Keratinocyte (primary cell): ENCODE measurements around the gene IRX4. TPM values are rescaled to one million over a fixed set of nuclear protein-coding genes. Genes with fewer than 3 reads are reported as not detected.

Experiments
- DNase-seq: peaks from one replicate; pipeline ENCODE4 v3.0.0-alpha.2; 2011; ENCODE audit warnings: low read depth, missing footprints, low spot score
- FAIRE-seq: peaks from 2 replicates; lab custom pipeline; 2011; peaks lifted over from hg19 to GRCh38; lab: Jason Lieb, UNC
- H2AFZ ChIP-seq: 2 replicates; pipeline ENCODE4 v1.6.0; 2012; ENCODE audit warnings: low read length, control low read depth, inconsistent platforms; ENCODE audit not compliant: control insufficient read depth
- H3K27ac ChIP-seq: 2 replicates; pipeline ENCODE4 v1.5.1; 2011; ENCODE audit warnings: low read length; ENCODE audit not compliant: control insufficient read depth, insufficient read depth
- H3K27me3 ChIP-seq: 3 replicates; pipeline ENCODE4 v1.6.0; 2011; ENCODE audit warnings: low read length; ENCODE audit not compliant: control insufficient read depth, insufficient read depth; ENCODE audit errors: extremely low read depth
- H3K36me3 ChIP-seq, 2 experiments: 2 replicates in 1 of 2; 3 replicates in 1 of 2; pipeline ENCODE4 v1.5.1; 2011; ENCODE audit warnings: low read length in 2 of 2, mild to moderate bottlenecking in 1 of 2; ENCODE audit not compliant: control insufficient read depth in 2 of 2, insufficient read depth in 2 of 2; ENCODE audit errors: extremely low read depth in 1 of 2
- H3K4me1 ChIP-seq: 3 replicates; pipeline ENCODE4 v1.5.1; 2011; ENCODE audit warnings: low read length; ENCODE audit not compliant: control insufficient read depth, insufficient read depth; ENCODE audit errors: extremely low read depth
- H3K4me2 ChIP-seq: 3 replicates; pipeline ENCODE4 v1.6.0; 2011; ENCODE audit warnings: low read depth, low read length; ENCODE audit not compliant: control insufficient read depth, insufficient read depth; ENCODE audit errors: extremely low read depth
- H3K4me3 ChIP-seq, 3 experiments: fragments of 200-600 bp in 1 of 3; sonication (generic) in 1 of 3; 2 replicates in 2 of 3; 3 replicates in 1 of 3; pipeline ENCODE4 v1.5.1; 2011 to 2016; ENCODE audit warnings: low read length in 3 of 3, mild to moderate bottlenecking in 3 of 3, control low read depth in 2 of 3, inconsistent platforms in 1 of 3, low read depth in 1 of 3, mixed read lengths in 1 of 3, mixed run types in 1 of 3, moderate library complexity in 1 of 3; ENCODE audit not compliant: control insufficient read depth in 2 of 3, insufficient read depth in 2 of 3; ENCODE audit errors: extremely low read depth in 1 of 3
- H3K79me2 ChIP-seq: 2 replicates; pipeline ENCODE4 v1.6.0; 2012; ENCODE audit warnings: low read length; ENCODE audit not compliant: control insufficient read depth, insufficient read depth
- H3K9ac ChIP-seq: 3 replicates; pipeline ENCODE4 v1.6.0; 2011; ENCODE audit warnings: low read length; ENCODE audit not compliant: control insufficient read depth, insufficient read depth; ENCODE audit errors: extremely low read depth
- H3K9me1 ChIP-seq: 3 replicates; pipeline ENCODE4 v1.6.0; 2011; ENCODE audit warnings: low read length; ENCODE audit not compliant: control insufficient read depth, insufficient read depth; ENCODE audit errors: extremely low read depth
- H3K9me3 ChIP-seq: 2 replicates; pipeline ENCODE4 v1.5.1; 2012; ENCODE audit warnings: low read depth, low read length; ENCODE audit not compliant: control insufficient read depth
- H4K20me1 ChIP-seq: 3 replicates; pipeline ENCODE4 v1.6.0; 2011; ENCODE audit warnings: low read length; ENCODE audit not compliant: control insufficient read depth, insufficient read depth; ENCODE audit errors: extremely low read depth
- EZH2 ChIP-seq: IDR thresholded peaks from one replicate; pipeline ENCODE4 v1.6.1; 2012; ENCODE audit warnings: inconsistent platforms, mild to moderate bottlenecking, low read length, moderate library complexity
- dilution Hi-C: fragments of 300-500 bp; cut with MboI; formaldehyde crosslinking; loops from one replicate; pipeline ENCODE4 v1.7.0; 2020; ENCODE audit warnings: low sequenced_read_pairs; ENCODE audit not compliant: extremely low pct_ligation_motif_present
- polyA plus RNA-seq, 5 experiments: library from polyadenylated mRNA; depleted of rRNA in 3 of 5; stranded (reverse) in 3 of 5; stranded (forward) in 1 of 5; unstranded in 1 of 5; fragments of >200 nt; gene quantifications; 1 replicate in 1 of 5; 2 replicates in 3 of 5; 3 replicates in 1 of 5; pipeline versions ENCODE4 v1.2.1 to v1.2.3, GENCODE V29; 2011 to 2012; ENCODE audit warnings: missing spikeins in 2 of 5, low read depth in 1 of 5, low replicate concordance in 1 of 5
- TF ChIP-seq, protein P1 (sequence below), 3 experiments: IDR thresholded peaks in 1 of 3; conservative IDR thresholded peaks in 1 of 3; optimal IDR thresholded peaks in 1 of 3; 2 replicates in 2 of 3; 3 replicates in 1 of 3; pipeline versions ENCODE3 to v1.5.1; 2011; ENCODE audit warnings: low read length in 3 of 3, mild to moderate bottlenecking in 3 of 3, moderate library complexity in 2 of 3, control low read depth in 1 of 3, inconsistent platforms in 1 of 3; ENCODE audit not compliant: insufficient read depth in 2 of 3; ENCODE audit errors: extremely low read depth in 1 of 3

Gene IRX4
- polyA plus RNA-seq, 1 donor (not counting 4 experiments of a cell fraction or from before 2014, with no cell fraction given): 18.2 TPM

DNA sequence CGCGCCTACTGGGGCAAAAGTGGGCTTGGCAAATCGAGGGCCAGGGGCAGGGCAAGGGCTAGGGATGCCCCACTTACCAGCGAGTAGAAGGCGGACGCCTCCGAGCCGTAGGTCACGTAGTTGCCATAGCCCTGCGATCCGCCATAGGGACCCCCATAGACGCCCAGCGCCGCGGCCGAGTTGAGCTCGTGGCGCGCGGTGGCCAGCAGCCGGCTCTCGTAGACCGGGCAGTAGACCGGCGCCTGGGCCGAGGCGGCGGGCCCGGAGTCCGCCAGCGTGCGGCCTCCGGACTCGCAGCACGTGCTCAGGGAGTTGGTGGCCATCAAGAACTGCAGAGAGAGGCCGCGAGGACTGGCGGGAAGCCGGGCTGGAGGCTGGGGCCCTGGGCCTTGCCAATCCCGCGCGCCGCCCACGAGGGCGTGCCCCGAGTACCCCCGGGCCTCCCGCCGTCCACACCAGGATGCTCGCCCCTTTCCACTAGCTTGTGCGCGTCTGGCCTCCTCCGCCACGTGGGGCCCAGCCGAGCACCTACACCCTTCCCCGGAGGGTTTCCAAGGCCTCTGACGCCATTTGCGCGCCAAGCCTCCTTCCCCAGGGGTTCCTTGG, 891 bp downstream of the IRX4 start:
- H3K9me3 ChIP-seq: no peaks in the 10 kb centered on the region
- H2AFZ ChIP-seq: no peak overlapping the region
- H3K4me3 ChIP-seq: peak overlapping the region; percentile 37 to 89 (median 88)
- H3K9me1 ChIP-seq: no peaks in the 10 kb centered on the region
- H3K27me3 ChIP-seq: no peaks in the 10 kb centered on the region
- H3K79me2 ChIP-seq: peaks cover 46% of the 10 kb centered on the region
- DNase-seq (no peak), FAIRE-seq (no peak)
- peak overlapping the region; percentile 63 for H3K27ac ChIP-seq
- no peaks in the 10 kb centered on the region for H4K20me1 ChIP-seq
- peak overlapping the region; percentile 98 for H3K9ac ChIP-seq
- peaks cover 15 to 23% of the 10 kb centered on the region in 2 experiments for H3K36me3 ChIP-seq
- TF ChIP-seq, protein P1, sequence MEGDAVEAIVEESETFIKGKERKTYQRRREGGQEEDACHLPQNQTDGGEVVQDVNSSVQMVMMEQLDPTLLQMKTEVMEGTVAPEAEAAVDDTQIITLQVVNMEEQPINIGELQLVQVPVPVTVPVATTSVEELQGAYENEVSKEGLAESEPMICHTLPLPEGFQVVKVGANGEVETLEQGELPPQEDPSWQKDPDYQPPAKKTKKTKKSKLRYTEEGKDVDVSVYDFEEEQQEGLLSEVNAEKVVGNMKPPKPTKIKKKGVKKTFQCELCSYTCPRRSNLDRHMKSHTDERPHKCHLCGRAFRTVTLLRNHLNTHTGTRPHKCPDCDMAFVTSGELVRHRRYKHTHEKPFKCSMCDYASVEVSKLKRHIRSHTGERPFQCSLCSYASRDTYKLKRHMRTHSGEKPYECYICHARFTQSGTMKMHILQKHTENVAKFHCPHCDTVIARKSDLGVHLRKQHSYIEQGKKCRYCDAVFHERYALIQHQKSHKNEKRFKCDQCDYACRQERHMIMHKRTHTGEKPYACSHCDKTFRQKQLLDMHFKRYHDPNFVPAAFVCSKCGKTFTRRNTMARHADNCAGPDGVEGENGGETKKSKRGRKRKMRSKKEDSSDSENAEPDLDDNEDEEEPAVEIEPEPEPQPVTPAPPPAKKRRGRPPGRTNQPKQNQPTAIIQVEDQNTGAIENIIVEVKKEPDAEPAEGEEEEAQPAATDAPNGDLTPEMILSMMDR (optimal IDR thresholded peaks at IDR 0.05 in 1 of 3, IDR thresholded peaks at IDR 0.05 in 1 of 3, conservative IDR thresholded peaks at IDR 0.05 in 1 of 3; ENCODE audit: extremely low read depth in 1 of 3, insufficient read depth in 2 of 3, low read length in 3 of 3): no peak
- TF ChIP-seq EZH2: no peak
- H3K4me1 ChIP-seq: peaks cover 8% of the 10 kb centered on the region
- dilution Hi-C loops: no loop called here
- H3K4me2 ChIP-seq: peak overlapping the region; percentile 78

DNA sequence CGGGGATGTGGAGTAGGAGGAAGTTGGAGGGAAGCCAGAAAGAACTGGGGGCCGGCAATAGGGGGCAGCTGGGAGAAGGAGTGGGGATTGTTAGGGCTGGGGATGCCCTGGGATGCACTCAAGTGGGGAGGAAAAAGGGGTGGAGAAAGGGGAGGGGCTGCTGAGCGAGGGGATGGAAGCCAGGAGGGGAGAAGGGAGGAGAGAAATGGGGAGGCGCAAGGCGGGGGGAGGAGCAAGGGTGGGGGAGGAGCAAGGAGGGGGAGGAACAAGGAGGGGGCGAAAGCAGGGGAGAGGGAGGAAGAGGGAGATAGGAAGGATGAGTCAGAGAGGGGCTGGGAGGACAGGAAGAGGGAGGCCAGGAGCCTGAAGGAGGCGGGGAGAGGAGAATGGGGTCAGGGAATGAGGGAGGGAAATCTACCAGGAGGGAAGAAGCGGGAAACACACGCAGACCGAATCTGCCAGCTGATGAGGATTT, 1.6 kb downstream of the IRX4 start:
- peak overlapping the region; percentile 13 for H3K27ac ChIP-seq

More for the DNA sequence above, 1.6 kb downstream of the IRX4 start:
- Histone ChIP-seq H2AFZ (no peak overlapping the region), H3K4me2 (no peak overlapping the region), H3K4me1 (peaks cover 8% of the 10 kb centered on the region), H3K9me3 (no peaks in the 10 kb centered on the region), H3K27me3 (no peaks in the 10 kb centered on the region), H3K9me1 (no peaks in the 10 kb centered on the region), H3K4me3 (no peak overlapping the region), H3K9ac (no peak overlapping the region), H3K79me2 (peaks cover 41% of the 10 kb centered on the region), H4K20me1 (no peaks in the 10 kb centered on the region), H3K36me3 (peaks cover 15 to 23% of the 10 kb centered on the region in 2 experiments)
- TF ChIP-seq, protein P1 (optimal IDR thresholded peaks at IDR 0.05 in 1 of 3, IDR thresholded peaks at IDR 0.05 in 1 of 3, conservative IDR thresholded peaks at IDR 0.05 in 1 of 3; ENCODE audit: extremely low read depth in 1 of 3, insufficient read depth in 2 of 3, low read length in 3 of 3): no peak
- no peak for TF ChIP-seq EZH2
- DNase-seq: no peak
- peak; percentile 59 for FAIRE-seq
- dilution Hi-C loops: no loop called here
